Thoracic aorta (tissue), 2 donors: Measurements from ENCODE around the gene CLEC7A. TPM values are rescaled to one million over a fixed set of nuclear protein-coding genes. Genes with fewer than 3 reads are reported as not detected.

Source experiments
- ATAC-seq: fragments of 150-250 bp; one replicate; pipeline ENCODE4 v1.8.0; 2017; ENCODE audit warnings: low read depth; ENCODE audit not compliant: insufficient number of reproducible peaks, low FRiP score
- DNase-seq: peaks from one replicate; pipeline ENCODE4 v3.0.0-alpha.2; 2020; ENCODE audit warnings: low spot score
- H3K27ac ChIP-seq, 2 donors: fragments of 200-600 bp; sonication (generic); 1 replicate in 1 of 2; 2 replicates in 1 of 2; pipeline ENCODE4 v1.5.1; 2016; ENCODE audit warnings: mild to moderate bottlenecking in 2 of 2, moderate library complexity in 2 of 2
- H3K27me3 ChIP-seq: fragments of 200-600 bp; sonication (generic); replicated peaks from 2 replicates; pipeline ENCODE4 v1.6.0; 2016; ENCODE audit warnings: mild to moderate bottlenecking; ENCODE audit not compliant: insufficient read depth
- H3K36me3 ChIP-seq: fragments of 200-600 bp; sonication (generic); one replicate; pipeline ENCODE4 v1.5.1; 2016
- H3K4me1 ChIP-seq, 2 donors: fragments of 200-600 bp; sonication (generic); 1 replicate in 1 of 2; 2 replicates in 1 of 2; pipeline versions ENCODE4 v1.5.1 to v1.6.0; 2016; ENCODE audit warnings: low read depth in 2 of 2, mild to moderate bottlenecking in 1 of 2; ENCODE audit not compliant: control insufficient read depth in 1 of 2
- H3K4me3 ChIP-seq: fragments of 200-600 bp; sonication (generic); 2 replicates; pipeline ENCODE4 v1.5.1; 2016; ENCODE audit warnings: mild to moderate bottlenecking
- H3K9me3 ChIP-seq: fragments of 200-600 bp; sonication (generic); 2 replicates; pipeline ENCODE4 v1.5.1; 2016
- CTCF ChIP-seq: fragments of 200-600 bp; sonication (generic); IDR thresholded peaks from one replicate; pipeline ENCODE4 v1.5.1; 2019; ENCODE audit warnings: antibody characterized with exemption
- total RNA-seq, 2 donors: library from RNA; depleted of rRNA; stranded (reverse); fragments of >200 nt; gene quantifications; one replicate each; pipeline versions ENCODE4 v1.1.0 to v1.2.3, GENCODE V29; 2016

Gene CLEC7A
- total RNA-seq, 2 donors from 2014 or later = 22.6 to 24.3 TPM

DNA sequence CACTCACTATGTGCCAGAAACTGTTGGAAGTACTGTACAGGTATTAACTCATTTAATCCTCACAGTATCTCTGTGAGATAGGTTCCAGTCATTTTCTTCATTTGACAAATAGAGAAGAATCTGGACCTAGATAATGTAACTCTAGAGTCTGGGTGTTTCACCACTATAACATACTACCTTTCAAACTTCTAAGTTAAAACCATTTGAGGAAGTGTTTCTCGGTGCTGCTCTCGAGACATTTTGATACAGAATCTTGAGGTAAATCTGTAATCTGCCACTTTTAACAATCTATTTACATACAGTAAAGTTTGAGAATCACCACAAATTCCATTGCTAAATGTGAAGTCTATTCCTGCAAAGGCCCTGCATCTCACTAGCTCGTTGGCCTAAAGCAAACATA, 33.1 kb upstream of the CLEC7A start:
- ATAC-seq (no peak), DNase-seq (no peak)
- H3K4me3 ChIP-seq = no peak overlapping the region
- H3K27me3 ChIP-seq = no peaks in the 10 kb centered on the region
- no peaks in the 10 kb centered on the region for H3K4me1 ChIP-seq
- TF ChIP-seq CTCF = no peak
- no peak overlapping the region for H3K27ac ChIP-seq
- H3K9me3 ChIP-seq = no peaks in the 10 kb centered on the region
- no peaks in the 10 kb centered on the region for H3K36me3 ChIP-seq

DNA sequence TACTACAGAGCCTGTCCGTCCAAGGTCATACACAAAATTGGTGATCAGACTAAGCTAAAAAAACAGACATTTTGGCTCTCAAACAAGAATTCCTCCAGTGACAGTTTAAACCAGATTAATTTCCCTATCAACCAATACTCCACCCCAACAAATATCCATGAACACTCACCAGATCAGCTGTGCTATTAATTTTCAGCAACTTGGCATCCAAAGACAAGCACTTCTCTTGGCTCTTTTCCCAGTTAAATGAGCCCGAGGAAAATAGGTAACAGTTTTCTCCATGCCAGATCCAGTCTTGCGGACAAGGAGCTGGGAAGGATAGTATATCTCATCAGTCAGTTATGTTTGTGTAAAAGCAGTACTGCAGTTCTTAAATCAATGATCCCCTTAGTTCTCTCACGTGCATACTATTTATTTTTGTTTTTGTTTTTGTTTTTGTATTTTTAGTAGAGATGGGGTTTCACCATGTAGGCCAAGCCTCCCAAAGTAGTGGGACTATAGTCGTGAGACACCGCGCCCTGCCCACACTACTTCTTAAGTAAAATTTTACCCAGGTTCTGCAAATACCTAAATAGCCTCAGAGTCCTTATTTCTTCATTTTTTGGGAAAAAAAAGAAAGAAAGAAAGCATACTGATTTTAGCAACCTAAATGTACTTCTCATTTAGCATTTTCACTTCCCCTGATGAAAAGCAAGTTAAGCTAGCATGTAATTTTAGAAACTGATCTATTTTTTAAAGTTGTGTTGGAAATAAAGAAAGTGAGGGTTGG, 30.8 kb upstream of the CLEC7A start:
- no peak for TF ChIP-seq CTCF
- no peak overlapping the region for H3K4me3 ChIP-seq
- no peak overlapping the region for H3K27ac ChIP-seq
- H3K27me3 ChIP-seq = no peaks in the 10 kb centered on the region
- H3K9me3 ChIP-seq = no peaks in the 10 kb centered on the region
- no peaks in the 10 kb centered on the region for H3K36me3 ChIP-seq
- ATAC-seq = no peak
- no peaks in the 10 kb centered on the region for H3K4me1 ChIP-seq
- no peak for DNase-seq

DNA sequence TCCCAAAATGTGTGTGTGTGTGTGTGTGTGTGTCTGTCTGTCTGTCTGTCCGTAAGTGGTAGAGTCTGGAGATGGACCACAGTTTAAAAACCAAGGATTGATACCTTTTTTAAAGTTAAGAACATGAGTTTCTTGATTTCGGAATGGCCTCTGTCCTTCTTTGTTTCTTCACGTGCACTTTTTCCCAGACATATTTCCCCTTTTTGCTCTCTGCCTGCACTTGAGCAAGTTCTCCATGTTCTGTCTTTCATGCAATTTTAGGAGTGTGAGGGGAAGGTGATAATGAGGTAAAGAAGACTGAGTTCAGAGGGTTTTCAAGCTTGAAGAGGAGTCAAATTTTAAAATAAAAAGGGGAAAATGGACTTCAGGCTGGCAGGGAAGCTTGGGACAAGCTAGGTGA, 29.3 kb upstream of the CLEC7A start:
- Histone ChIP-seq H3K9me3 (no peaks in the 10 kb centered on the region), H3K4me1 (no peaks in the 10 kb centered on the region), H3K27me3 (no peaks in the 10 kb centered on the region), H3K36me3 (no peaks in the 10 kb centered on the region), H3K4me3 (no peak overlapping the region), H3K27ac (no peak overlapping the region)
- no peak for TF ChIP-seq CTCF
- no peak for ATAC-seq
- no peak for DNase-seq

- TF ChIP-seq CTCF = no peak
- no peaks in the 10 kb centered on the region for H3K27me3 ChIP-seq
- H3K4me1 ChIP-seq = peaks cover 4 to 6% of the 10 kb centered on the region in 2 donors
- H3K9me3 ChIP-seq = no peaks in the 10 kb centered on the region
- H3K4me3 ChIP-seq = no peak overlapping the region
- ATAC-seq = no peak
- no peak overlapping the region for H3K27ac ChIP-seq
- no peaks in the 10 kb centered on the region for H3K36me3 ChIP-seq
- DNase-seq = no peak
Measured at GRCh38 chr12:10158406-10158805, 28.4 kb upstream of the CLEC7A start.

- Histone ChIP-seq H3K36me3 (no peaks in the 10 kb centered on the region), H3K27me3 (no peaks in the 10 kb centered on the region), H3K4me3 (no peak overlapping the region), H3K4me1 (peaks cover 6 to 7% of the 10 kb centered on the region in 2 donors), H3K9me3 (no peaks in the 10 kb centered on the region), H3K27ac (no peak overlapping the region)
- no peak for ATAC-seq
- no peak for TF ChIP-seq CTCF
- no peak for DNase-seq
Measured at GRCh38 chr12:10155966-10156365, 26.0 kb upstream of the CLEC7A start.
